NAMALWA (cell line): Measurements from ENCODE around the gene BEST1.

Experiments
- DNase-seq: peaks from one replicate; pipeline ENCODE4 v3.0.0-alpha.2; 2015; ENCODE audit warnings: low spot score

The BEST1 gene

DNA sequence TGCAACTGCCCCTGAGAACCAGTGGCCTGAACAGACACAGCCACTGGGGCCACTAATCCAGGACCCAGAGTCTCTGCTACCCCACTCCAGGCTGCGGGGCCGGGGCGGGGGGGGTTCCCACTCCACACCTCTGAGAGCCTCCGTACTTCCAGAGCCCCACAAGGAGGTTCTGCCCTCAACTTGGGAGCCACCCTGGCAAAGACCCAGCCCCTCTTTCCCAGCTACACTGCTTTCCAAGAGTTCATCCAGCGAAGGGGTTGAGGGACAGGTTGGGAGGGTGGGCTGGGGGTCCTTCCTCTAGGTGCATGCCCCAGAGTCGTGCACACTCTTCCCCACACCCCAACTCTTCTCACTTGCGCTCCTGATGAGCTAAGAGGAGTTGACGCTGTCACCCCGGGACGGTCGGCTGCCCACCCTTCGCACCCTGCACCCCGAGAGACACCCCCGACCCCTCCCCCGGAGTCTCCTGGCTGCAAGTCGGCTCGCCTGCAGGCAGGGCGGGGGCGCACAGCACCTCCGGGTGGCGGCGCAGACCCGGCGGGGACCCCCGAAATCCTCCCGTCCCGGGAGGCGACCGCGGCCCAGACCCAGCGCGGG lies 33.3 kb upstream of the BEST1 start:
- no peak for DNase-seq

DNA sequence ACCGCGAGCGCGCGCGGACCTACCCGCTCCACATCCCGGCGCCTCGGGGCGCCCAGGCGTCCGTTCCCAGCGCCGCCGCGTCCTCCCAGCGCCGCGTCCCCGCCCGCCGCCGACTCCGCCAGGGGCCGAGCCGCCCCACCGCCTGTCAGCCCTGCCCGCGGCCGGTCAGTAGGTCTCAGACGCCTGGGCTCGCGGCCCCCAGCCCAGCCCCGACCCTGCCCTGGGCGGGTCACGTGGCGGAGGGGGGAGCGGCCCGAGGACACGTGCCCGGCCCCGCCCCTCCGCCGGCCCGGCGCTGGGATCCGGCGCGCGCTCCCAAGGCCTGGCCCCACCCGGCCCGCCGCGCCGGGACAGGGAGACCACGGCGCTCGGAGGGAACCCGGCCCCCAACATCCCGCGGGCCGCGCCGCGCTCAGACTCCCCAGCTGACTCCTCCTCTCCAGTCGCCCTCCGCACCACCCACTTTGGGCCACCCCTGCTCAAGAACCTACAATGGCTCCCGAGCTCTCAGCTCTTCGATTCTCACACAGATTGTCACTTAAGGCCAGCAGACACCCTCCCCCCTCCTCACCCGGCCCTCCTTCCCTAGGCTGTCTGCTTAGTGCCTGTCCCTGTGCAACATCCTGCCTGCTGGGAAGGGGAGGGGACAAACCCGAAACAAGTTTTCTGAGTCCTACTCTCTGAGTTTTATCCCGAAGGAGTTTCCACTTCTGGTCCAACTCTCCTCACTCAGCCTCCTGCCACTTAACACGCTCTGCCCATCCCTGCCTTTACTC lies 32.6 kb upstream of the BEST1 start, which contains the start of gene RAB3IL1:
RAB3IL1 (minus strand) TSS at position 233 of the 776 bp plus-strand sequence; CDS start at position 34, 199 bp downstream.
- DNase-seq = no peak

DNA sequence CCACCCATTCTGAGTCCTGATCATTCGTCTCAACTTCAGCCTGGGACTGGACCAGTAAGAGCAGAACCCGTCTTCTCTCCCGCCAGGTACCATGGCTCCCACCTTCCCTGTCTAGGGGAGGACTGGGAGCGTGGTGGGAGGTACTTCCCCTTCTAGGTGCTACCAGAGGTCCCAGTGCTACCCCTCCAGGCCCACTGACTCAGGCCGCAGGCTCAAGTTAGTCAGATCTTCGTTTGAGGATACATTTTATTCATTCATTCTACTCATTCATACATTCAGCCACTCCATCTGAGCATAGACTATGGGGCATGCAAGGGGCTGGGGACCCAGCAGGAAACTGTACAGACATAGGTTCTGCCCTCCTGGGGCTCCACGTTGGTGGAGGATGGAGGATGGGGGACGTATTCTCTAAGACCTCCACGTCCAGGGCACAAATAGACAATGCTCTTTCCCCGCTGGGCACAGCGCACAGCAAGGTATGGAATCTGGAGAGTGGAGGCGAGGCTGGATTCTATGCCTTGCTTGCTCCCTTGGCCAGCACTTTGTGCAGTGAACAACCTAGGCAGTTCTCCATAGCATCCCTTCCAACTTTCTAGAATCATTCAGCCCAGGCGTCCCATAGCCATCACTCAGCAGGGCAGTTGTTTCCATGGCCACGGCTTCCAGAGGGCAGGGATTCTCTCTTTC lies 31.8 kb upstream of the BEST1 start:
- no peak for DNase-seq

DNA sequence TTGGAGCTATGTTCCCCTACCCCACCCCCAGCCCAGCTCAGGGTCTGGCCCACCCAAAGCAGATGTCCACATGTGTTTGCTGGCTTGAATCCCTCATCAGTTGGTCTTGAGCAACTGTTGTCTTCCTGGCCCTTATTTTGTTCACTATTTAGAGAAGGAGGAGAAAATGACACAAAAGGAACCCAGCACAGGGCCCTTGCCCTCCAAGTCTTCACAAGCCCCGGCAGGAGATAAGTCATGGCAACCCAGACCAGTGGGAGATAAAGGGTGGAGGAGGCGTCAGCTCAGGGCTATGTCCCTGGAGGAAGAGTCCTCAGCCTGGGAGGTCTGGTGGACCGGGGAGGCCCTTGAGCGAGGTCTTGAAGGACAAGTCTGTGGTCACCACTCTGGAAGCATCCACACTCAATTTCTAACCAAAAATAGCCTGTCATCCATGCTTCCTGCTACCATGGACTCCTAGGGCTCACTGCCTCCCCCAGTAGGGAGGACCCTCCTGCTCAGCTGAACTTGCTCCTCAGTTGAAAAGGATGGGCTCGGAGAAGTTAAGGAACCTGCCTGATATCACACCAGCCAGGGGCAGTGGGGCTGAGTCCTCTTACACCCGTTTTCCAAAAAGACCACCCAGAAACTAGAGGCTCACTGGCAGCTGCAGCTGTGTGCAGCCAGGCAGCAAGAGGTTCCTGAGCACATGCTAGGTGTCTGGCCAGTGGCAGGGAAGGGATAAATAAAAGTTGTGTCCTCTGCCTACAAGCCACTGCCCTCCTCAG lies 31.0 kb upstream of the BEST1 start:
- no peak for DNase-seq

DNA sequence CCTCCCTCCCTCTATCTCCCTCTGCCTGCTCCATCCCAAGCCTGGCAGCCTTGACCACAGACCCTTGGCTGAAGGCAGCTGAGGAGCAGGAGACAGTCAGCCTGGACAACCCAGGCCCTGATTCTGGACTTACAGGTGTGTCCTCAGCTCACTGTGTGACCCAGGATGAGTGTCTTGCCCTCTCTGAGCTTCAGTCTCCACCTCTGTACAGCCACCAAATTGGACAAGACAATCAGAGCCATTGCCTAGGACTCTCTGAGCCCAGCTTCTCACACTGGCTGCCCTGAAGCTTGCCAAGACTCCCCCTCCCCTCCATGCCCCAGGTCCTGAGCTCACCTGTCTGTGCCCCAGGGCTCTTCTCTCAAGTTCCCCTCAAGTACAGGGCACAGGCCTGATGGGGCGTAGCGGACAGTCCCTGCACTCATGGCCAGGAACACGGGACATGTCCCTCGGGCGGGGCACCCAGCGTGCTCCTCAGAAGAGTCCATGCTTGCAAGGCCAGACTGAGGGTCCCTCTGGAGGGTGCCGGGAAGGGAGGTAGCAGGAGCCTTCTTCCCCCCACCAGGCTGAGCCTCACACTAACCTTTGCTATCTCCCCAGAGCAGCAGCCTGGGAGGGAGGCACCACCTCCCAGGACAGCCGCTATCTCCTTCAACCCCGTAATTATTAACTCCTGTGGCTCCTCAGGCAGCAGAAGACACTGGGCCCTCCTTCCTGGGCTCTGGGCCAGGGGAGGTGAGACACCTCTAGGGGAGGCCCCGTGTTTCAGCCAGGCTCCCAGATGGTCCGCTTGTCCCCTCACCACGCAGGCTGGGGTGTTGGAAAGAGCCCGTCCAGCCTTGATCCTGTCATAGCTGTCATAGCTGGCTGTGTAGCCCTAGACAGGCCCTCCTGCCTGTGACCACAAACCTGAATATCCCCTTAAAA lies 30.2 kb upstream of the BEST1 start:
- no peak for DNase-seq

DNA sequence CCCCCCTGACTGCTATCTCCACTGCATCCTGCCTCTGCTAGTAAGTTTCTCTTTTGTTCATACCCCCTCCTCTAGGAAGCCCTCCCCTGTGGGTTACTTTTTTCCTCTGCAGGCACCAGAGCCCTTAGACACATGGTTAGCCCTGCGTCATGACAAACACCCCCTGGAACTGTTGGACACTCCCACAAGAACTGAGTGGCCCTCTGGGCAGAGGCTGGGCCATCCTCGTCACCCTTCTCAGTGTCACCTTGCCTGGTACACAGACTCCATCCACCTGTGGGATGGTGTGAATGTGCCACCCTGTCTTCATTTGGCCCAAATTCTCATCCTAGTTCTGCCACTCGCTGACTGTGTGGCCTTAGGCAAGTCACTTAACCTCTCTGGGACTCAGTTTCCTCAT lies 28.7 kb upstream of the BEST1 start:
- DNase-seq = no peak

DNA sequence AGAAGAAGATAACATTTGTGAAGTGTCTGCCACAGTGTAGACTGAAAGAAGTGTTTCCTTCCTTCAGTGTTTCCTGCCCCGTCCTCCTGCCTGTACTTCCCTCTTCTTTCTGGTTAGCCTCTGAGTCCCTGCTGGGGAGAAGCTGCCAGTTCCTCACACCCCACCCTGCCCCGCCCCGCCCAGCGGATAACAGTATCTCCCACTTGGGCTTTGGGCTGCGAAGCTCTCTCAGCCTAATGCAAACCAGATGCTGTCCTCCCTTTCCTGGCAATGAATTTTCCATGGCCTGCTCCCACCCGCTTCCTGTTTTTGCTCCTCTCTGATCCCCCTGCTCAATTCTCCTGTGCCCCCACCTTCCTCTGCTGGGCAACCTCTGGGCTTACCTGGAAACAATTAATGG lies 27.6 kb upstream of the BEST1 start:
- no peak for DNase-seq

DNA sequence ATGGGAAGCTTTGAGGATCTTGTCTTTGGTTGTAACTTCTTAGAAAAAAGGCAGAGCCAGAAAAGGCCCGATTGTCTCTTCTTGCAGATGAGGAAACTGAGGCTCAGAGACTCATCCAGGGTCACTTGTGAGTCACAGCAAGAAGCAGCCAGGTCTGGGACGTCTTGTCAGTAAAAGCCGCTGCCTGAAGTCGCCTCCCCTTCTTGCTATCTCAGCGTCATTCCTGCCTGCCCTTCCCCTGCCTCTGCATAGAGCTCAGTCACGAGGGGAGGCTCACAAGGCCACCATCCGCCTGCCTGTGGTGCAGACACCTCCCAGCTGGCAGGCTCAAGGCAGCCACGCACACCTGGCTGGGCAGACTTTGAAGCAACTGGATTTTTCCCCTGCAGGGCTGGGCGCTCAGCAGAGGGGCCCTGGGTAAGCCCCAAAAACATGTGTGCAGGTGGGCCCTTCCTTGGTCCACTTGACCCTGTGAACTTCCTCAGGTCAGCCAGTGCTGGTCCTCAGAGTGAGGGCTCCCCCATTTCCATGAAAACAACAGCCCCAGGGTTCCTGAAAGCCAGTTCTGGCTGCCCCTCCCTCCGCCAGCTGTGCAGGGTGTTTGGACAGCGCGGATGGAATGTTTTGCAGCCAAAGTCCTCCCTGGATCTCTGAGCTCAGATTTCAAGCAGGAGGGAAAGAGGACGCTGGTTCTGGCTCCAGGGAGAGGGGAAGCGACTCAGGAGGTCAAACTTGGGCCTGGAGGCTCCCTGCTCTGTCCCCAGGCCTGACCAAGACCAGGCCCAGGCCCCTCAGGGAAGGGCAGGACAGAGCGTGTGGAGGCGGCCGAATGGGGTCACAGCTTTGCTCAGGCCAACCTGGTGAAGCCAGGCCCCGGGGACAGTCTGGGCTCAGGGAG lies 26.7 kb upstream of the BEST1 start:
- DNase-seq = no peak

DNA sequence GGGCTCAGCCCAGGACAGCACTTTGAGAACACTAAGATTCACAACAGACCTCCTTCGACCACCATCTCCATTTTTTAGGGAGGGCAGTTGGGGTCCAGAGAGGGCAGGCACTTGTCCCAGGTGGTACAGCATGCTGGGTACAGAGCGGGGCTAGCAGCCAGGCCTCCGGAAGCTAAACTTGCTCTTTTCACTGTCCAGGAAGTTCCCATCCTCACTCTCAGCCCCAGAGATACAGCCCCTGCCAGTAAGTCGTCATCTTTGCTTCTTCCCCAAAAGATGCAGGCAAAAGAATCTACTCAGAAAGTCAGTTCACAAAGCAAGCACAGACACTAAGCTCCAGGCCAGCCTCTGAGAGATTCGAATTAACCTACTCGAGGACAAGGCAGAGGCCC lies 26.1 kb upstream of the BEST1 start:
- DNase-seq = no peak

DNA sequence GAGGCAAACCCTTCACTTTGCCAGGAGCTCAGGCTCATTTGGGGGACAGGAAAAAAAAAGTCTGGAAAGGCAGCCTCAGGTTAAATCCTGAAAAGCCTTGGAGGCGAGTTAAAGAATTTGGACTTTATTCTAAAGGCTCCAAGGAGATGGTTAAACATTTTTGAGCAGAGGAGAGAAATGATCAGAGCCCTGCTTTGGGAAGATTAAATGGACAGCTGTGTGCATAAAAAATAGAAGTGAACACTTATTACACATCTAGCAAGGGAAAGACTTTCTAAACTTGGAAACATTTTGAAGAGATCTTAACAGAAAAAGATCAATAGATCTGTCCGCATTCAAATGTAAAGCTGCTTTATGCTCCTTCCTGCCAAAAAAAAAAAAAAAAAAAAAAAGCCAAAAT lies 24.4 kb upstream of the BEST1 start:
- no peak for DNase-seq

DNA sequence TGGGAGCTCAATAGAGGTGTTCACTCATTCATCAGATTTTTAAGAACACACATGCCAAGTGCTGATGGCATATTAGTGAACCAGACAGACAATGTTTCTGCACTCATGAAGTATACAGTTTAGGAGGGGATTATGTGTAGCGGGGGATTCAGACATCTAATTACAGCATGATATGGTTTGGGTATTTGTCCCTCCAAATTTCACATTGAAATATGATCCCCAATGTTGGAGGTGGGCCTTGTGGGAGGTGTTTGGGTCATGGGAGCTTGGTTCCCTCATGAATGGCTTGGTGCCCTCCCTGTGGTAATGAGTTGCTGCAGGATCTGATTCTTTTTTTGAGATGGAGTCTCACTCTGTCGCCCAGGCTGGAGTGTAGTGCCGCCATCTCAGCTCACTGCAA lies 23.9 kb upstream of the BEST1 start:
- no peak for DNase-seq

DNA sequence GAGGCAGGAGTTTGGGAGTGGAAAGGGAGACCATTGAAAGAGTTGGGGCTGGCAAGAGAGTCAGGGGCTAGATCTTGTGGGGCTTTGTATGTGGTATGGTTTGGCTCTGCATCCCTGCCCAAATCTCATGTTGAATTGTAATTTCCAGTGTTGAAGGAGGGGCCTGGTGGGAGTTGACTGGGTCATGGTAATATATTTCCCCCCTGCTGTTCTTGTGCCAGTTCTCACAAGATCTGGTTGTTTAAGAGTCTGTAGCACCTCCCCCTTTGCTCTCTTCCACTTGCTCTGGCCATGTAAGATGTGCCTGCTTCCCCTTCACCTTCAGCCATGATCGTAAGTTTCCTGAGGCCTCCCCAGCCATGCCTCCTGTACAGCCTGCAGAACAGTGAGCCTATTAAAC lies 22.6 kb upstream of the BEST1 start:
- DNase-seq = no peak

DNA sequence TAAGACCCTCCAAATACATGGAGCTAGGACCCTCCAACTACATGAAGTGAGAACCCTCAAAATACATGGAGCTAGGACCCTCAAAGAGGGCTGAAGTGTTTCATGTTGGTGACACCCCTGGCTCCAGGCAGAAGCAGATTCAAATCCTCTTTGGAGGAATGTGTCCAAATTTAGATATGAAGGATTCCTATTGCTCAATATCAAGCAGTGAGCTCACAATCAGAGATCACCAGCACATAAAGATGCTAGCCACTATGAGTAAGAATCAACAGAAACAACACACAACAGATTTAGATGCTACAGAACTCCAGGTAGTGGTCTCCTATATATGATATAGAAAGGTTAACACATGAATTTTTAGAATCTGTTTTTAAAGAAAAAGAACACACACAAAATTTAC lies 21.5 kb upstream of the BEST1 start:
- no peak for DNase-seq

DNA sequence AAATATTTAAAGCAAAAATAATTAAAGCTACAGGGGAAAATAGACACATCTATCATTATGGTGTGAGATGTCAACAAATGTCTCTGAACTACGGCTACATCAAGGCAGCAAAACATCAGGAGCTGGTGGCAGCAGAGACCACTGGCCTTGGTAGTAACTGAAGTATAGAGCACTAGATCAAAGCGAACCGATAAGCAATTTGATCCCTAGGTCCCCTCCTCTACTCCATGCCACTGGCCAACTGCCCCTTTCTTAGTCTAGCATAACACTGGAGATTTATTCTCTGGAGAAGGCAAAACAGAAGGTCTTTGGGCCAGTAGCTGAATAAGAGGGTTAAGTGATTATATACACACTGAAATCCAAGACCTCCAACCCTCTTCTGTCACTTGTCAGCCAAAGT lies 19.2 kb upstream of the BEST1 start:
- DNase-seq = no peak

DNA sequence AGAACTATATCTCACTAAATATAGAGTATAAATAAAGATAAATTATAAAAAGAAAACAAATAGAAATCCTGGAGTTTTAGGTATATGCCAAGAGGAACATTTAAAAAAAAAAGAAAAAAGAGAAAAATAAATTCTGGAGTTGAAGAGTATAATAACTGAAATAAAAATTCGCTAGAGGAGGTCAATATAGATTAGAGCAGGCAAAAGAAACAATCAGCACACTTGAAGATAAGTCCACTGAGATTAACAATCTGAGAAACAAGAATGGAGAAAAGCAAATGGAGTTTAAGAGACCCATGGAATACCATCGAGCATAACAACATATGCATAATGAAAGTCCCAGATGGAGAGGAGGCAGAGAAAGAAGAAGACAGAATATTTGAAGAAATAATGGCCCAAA lies 14.3 kb upstream of the BEST1 start:
- no peak for DNase-seq

DNA sequence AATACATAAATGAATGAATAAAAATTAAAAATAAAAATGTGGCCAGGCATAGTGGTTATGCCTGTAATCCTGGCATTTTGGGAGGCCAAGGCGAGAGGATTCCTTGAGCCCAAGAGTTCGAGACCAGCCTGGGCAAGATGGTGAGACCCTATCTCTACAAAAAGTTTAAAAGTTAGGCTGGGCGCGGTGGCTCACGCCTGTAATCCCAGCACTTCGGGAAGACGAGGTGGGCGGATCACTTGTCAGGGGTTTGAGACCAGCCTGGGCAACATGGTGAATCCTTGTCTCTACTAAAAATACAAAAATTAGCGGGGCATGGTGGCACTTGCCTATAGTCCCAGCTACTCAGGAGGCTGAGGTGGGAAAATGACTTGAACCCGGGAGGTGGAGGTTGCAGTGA lies 9.7 kb upstream of the BEST1 start:
- no peak for DNase-seq

DNA sequence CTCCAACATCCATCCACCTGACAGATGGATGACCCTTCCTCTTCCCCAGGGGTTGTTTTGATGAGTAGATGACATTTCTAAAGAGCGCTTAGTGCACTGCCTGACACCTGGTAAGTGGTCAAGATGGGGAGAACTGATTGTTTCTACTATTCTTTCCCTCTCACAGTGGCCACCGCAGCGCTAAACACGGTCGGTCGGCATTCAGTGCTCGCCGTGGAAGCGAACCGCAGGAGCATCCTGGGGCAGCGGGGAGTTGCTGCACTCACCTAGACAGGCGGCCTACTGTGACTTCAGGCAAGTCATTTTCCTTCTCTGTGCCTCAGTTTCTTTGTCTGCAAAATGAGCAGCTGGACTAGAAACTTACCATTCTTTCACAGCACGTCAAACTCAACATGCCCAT lies 5.0 kb upstream of the BEST1 start:
- no peak for DNase-seq

DNA sequence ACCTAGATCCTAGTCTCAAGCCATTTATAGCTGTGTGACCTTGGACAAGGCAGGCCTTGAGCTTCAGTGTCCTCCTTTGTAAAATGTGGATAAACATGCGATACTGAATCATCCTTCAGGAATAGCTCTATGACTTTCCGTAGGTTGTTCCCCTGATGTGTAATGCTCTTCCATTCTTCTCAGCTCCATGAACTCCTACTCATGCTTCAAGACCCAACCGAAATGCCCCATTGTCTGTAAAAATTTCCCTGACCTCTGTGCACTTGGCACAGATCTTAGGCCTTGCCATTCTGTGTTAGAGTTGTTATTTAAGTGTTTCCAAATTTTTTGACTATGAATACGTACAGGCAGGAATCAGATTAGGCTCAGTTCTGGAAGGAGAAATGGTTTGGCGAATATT lies 3.3 kb upstream of the BEST1 start:
- DNase-seq = no peak

DNA sequence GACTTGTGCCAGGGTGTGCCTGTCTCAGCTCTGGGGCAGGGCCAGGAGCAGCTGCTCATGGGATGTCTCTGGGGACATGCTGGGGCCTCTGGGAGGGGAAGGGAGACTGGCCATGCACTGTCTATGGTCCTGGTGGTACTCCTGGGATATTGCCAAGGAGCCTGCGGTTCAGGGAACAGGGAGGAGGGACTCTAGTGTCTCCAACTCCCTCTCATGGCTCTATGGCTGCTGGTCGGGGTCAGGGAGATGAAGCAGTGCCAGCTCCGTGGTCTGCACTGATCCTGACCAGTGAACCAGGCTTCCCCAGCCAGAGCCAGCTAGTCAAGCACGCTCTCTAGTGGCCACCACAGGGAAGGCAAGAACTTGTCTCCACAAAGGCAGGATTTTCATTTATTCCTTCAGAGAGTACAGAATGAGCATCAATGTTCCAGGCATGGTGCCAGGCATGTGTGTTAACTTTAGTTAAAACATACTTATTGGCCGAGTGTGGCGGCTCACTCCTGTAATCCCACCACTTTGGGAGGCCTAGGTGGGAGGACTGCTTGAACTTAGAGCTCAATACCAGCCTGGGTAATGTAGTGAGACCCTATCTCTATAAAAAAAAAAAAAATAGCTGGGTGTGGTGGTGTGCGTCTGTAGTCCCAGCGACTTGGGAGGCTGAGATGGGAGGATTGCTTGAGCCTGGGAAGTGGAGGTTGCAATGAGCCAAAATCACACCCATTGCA lies 2.5 kb upstream of the BEST1 start:
- peak; percentile 83 for DNase-seq

DNA sequence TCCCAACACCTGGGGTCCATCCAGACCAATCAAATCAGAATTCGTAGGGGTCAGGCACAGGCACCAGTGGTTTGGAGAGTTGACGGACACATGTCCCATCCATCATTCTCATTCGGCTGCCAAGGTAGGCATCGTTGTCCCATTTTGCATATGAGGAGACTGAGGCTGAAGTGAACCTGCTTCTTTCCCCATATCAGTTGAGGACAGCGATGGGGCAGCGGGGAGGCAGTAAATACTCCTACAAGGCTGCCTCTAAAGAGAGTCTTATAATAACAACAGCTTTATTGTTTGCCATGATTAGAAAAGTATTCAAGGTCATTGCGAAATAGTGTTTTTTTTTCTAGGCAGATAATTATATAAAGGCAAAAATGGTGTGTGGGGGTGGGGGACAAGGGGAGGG lies 1.6 kb upstream of the BEST1 start:
- DNase-seq = no peak
